Right lobe of liver (tissue), 6 donors: Measurements from ENCODE around the gene ADAM10. TPM values are rescaled to one million over a fixed set of nuclear protein-coding genes. Genes with fewer than 3 reads are reported as not detected.

Source experiments
- ATAC-seq, 4 donors: fragments of 200-7000 bp; cut with Tn5 transposase; one replicate each; pipeline ENCODE4 v1.9.1; 2020; ENCODE audit warnings: mild to moderate bottlenecking in 4 of 4, moderate library complexity in 4 of 4
- DNase-seq, 3 donors: peaks; one replicate each; pipeline ENCODE4 v3.0.0-alpha.2; 2020
- H3K27ac ChIP-seq, 3 donors: fragments of 200-600 bp; one replicate each; pipeline ENCODE4 v1.8.0; 2022
- H3K27me3 ChIP-seq, 2 donors: fragments of 200-600 bp; one replicate each; pipeline ENCODE4 v1.8.0; 2022
- H3K36me3 ChIP-seq, 4 donors: fragments of 200-600 bp; sonication (generic) in 1 of 4; one replicate each; pipeline versions ENCODE4 v1.5.1 to v1.8.0; 2017 to 2022; ENCODE audit warnings: control low read depth in 1 of 4
- H3K4me1 ChIP-seq, 4 donors: fragments of 200-600 bp; sonication (generic) in 1 of 4; one replicate each; pipeline versions ENCODE4 v1.5.1 to v1.8.0; 2017 to 2022; ENCODE audit warnings: control low read depth in 1 of 4
- H3K4me3 ChIP-seq, 3 donors: fragments of 200-600 bp; one replicate each; pipeline ENCODE4 v1.8.0; 2022
- H3K9me3 ChIP-seq, 4 donors: fragments of 200-600 bp; sonication (generic) in 1 of 4; one replicate each; pipeline versions ENCODE4 v1.5.1 to v1.8.0; 2017 to 2022; ENCODE audit warnings: control low read depth in 1 of 4
- POLR2A ChIP-seq: fragments of 450-650 bp; IDR thresholded peaks from one replicate; pipeline ENCODE4 v1.6.1; 2017; ENCODE audit warnings: antibody characterized with exemption, mild to moderate bottlenecking
- WGBS: methylation state at CpG from one replicate; pipeline ENCODE4 v1.1.6; 2018; ENCODE audit warnings: low coverage, low lambda C conversion rate; ENCODE audit not compliant: insufficient coverage; ENCODE audit errors: missing lambda C conversion rate; 5-methylcytosine and 5-hydroxymethylcytosine counted together
- intact Hi-C, 2 donors: fragments of 100-400 bp; cut with DNase I; formaldehyde crosslinking; loops; one replicate each; pipeline versions ENCODE4 v1.11.2 to v1.14.1; 2022
- total RNA-seq, 6 experiments: library from RNA; depleted of rRNA in 2 of 6; stranded (reverse); fragments of >200 nt in 2 of 6; fragmentation: NEBNext Ultra II Directional in 3 of 6; extraction: Animal tissue kit (Norgen Biotek cat#: 25700) in 3 of 6; gene quantifications; one replicate each; pipeline versions ENCODE4 v1.1.0 to v1.2.4, GENCODE V29; 2016 to 2023
- TF ChIP-seq, protein P1 (sequence below), 4 donors: fragments of 200-600 bp in 3 of 4; fragments of 450-650 bp in 1 of 4; IDR thresholded peaks; one replicate each; pipeline versions ENCODE4 v1.5.1 to v1.8.0; 2016 to 2022; ENCODE audit warnings: antibody characterized with exemption in 4 of 4, mild to moderate bottlenecking in 2 of 4
- donor health status: DM: no; HTN: yes; CAD: no.
- donor health status: DM: no; HTN: no; CAD: no.
- donor health status: DM: no; HTN: no; CAD: no.
- donor health status: DM: no; HTN: yes; CAD: no.
- donor health status: DM: no; HTN: yes; CAD: no.

The ADAM10 gene
- total RNA-seq, 6 experiments from 2014 or later = 24.1 to 78.1 (median 43.3) TPM

DNA sequence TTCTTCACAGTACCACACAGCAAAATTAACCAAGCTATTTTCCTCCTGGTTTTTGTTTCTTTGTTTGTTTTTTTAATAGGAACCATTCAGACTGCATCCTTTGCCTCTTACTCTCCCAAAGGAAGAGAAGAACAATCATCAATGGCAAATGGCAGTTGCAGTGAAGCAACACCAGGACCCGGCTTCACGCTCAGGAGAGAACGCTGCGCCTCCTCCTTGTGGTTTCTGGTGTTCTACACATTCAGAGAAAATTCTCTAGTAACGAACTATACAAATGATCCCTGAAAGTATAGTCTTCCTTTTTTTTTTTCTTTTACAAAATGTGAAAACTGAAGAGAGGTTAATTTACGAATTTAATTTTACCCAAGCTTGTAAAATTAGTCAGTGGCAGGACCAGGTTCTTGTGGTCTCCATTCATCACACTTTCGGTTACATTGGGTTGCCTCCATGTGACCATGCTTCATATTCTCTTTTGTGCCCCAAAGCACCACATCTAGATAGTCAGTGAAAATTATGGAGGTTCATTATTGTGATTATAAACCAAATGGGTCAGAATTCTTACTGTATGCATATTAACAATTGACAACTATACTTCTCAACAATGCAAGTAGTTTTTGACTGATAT lies 11.0 kb upstream of the ADAM10 start:
- Histone ChIP-seq H3K4me1 (no peaks in the 10 kb centered on the region), H3K27me3 (no peaks in the 10 kb centered on the region), H3K9me3 (no peaks in the 10 kb centered on the region), H3K36me3 (no peaks in the 10 kb centered on the region), H3K27ac (no peak overlapping the region), H3K4me3 (no peak overlapping the region)
- TF ChIP-seq, protein P1, sequence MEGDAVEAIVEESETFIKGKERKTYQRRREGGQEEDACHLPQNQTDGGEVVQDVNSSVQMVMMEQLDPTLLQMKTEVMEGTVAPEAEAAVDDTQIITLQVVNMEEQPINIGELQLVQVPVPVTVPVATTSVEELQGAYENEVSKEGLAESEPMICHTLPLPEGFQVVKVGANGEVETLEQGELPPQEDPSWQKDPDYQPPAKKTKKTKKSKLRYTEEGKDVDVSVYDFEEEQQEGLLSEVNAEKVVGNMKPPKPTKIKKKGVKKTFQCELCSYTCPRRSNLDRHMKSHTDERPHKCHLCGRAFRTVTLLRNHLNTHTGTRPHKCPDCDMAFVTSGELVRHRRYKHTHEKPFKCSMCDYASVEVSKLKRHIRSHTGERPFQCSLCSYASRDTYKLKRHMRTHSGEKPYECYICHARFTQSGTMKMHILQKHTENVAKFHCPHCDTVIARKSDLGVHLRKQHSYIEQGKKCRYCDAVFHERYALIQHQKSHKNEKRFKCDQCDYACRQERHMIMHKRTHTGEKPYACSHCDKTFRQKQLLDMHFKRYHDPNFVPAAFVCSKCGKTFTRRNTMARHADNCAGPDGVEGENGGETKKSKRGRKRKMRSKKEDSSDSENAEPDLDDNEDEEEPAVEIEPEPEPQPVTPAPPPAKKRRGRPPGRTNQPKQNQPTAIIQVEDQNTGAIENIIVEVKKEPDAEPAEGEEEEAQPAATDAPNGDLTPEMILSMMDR (IDR thresholded peaks at IDR 0.05) = no peak
- TF ChIP-seq POLR2A = no peak
- DNase-seq (no peak), ATAC-seq (no peak)
- 79% methylated on average over 7 of the region's 7 CpGs for WGBS
- intact Hi-C loops = loop anchor here in 1 of 2 donors (10.0 kb wide), 1 partner anchor 536 kb away; no protein-coding TSS in a partner anchor

DNA sequence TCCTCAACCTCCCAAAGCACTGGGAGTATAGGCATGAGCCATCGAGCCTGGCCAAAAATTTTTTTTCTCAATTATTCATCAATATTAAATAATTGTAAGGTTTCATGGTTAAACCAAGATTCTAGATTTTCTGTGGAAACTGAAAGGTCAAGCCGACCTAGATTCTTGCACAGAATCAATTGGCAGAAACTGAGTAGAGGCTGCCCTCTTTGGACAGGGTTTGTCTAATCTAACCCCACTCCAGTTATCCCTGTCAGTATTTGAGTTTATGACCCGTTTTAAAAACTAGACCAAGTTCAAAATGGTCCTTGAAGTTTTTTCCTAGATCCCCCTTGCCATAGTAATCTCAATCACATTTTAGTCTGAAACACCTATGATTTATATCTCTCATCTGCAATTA lies 8.6 kb upstream of the ADAM10 start:
- TF ChIP-seq, protein P1 (IDR thresholded peaks at IDR 0.05) = peak; percentile 36 to 52 (median 46)
- TF ChIP-seq POLR2A = no peak
- intact Hi-C loops = loop anchor here in 1 of 2 donors (10.0 kb wide), 1 partner anchor 183 kb away; no protein-coding TSS in a partner anchor
- H3K9me3 ChIP-seq = no peaks in the 10 kb centered on the region
- H3K36me3 ChIP-seq = no peaks in the 10 kb centered on the region
- WGBS = 7% methylated on average over 3 of the region's 3 CpGs
- H3K4me3 ChIP-seq = no peak overlapping the region
- DNase-seq (no peak), ATAC-seq (peak; percentile 81 to 95 (median 92))
- peaks cover 0 to 5% (median 0%) of the 10 kb centered on the region in 4 donors for H3K4me1 ChIP-seq
- H3K27ac ChIP-seq = no peak overlapping the region
- no peaks in the 10 kb centered on the region for H3K27me3 ChIP-seq

DNA sequence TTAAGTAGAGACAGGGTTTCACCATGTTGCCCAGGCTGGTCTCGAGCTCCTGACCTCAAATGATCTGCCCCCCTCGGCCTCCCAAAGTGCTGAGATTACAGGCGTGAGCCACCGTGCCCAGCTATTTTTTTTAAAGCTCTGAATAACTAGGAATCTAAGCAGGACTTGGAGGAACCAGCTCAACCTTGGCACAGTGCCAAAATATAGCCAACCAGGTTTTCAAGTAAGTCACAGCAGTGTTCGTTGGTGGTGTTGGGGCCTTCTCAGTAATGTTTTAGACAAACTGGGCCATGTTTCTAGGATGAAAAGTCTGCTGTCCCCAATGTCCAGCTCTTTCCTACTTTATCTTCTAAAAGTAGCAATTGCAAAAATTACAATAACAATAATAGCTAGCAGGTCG lies 6.4 kb upstream of the ADAM10 start:
- Histone ChIP-seq H3K36me3 (no peaks in the 10 kb centered on the region), H3K4me3 (no peak overlapping the region), H3K4me1 (peaks cover 0 to 5% (median 0%) of the 10 kb centered on the region in 4 donors), H3K9me3 (no peaks in the 10 kb centered on the region), H3K27me3 (no peaks in the 10 kb centered on the region), H3K27ac (no peak overlapping the region)
- ATAC-seq (no peak), DNase-seq (no peak)
- intact Hi-C loops = loop anchor here in 1 of 2 donors (10.0 kb wide), 1 partner anchor 181 kb away; no protein-coding TSS in a partner anchor
- TF ChIP-seq, protein P1 (IDR thresholded peaks at IDR 0.05) = no peak
- no peak for TF ChIP-seq POLR2A
- 67% methylated on average over 5 of the region's 6 CpGs for WGBS

DNA sequence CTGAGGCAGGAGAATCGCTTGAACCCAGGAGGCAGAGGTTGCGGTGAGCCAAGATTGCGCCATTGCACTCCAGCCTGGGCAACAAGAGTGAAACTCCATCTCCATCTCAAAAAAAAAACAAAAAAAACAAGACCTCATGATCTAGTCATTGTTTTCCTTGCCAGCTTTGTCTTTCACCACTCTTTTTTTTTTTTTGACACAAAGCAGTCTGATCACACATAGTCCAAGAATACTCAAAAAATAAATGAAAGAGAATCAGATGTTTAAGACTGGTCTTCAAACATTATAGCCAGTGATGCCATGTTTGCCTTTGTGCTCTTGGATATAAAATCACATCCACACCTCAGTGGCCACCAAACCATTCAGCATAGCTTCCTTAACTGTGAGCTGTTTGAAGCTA lies 5.8 kb upstream of the ADAM10 start:
- no peak overlapping the region for H3K4me3 ChIP-seq
- DNase-seq = no peak
- intact Hi-C loops = loop anchor here in 1 of 2 donors (10.0 kb wide), 1 partner anchor 181 kb away; no protein-coding TSS in a partner anchor
- H3K36me3 ChIP-seq = no peaks in the 10 kb centered on the region
- H3K27me3 ChIP-seq = no peaks in the 10 kb centered on the region
- 100% methylated on average over 3 of the region's 3 CpGs for WGBS
- no peak overlapping the region for H3K27ac ChIP-seq
- TF ChIP-seq, protein P1 (IDR thresholded peaks at IDR 0.05) = no peak
- no peak for TF ChIP-seq POLR2A
- H3K4me1 ChIP-seq = peaks cover 0 to 5% (median 0%) of the 10 kb centered on the region in 4 donors
- no peak for ATAC-seq
- H3K9me3 ChIP-seq = no peaks in the 10 kb centered on the region
